Vagina (tissue), 2 donors: ENCODE measurements around the gene DEFB119. TPM values are rescaled to one million over a fixed set of nuclear protein-coding genes. Genes with fewer than 3 reads are reported as not detected.

Experiments used
- DNase-seq, 2 donors: peaks; one replicate each; pipeline ENCODE4 v3.0.0-alpha.2; 2017; ENCODE audit errors: extremely low spot score in 2 of 2
- H3K27ac ChIP-seq: fragments of 200-600 bp; sonication (generic); one replicate; pipeline ENCODE4 v1.5.1; 2019
- H3K27me3 ChIP-seq: fragments of 200-600 bp; sonication (generic); one replicate; pipeline ENCODE4 v1.5.1; 2019
- H3K36me3 ChIP-seq, 2 donors: fragments of 200-600 bp; sonication (generic); one replicate each; pipeline ENCODE4 v1.5.1; 2017 to 2019
- H3K4me1 ChIP-seq: fragments of 200-600 bp; sonication (generic); one replicate; pipeline ENCODE4 v1.5.1; 2019
- H3K4me3 ChIP-seq, 2 donors: fragments of 200-600 bp; sonication (generic); 1 replicate in 1 of 2; 2 replicates in 1 of 2; pipeline ENCODE4 v1.5.1; 2016 to 2019
- H3K9me3 ChIP-seq: fragments of 200-600 bp; sonication (generic); one replicate; pipeline ENCODE4 v1.5.1; 2019
- CTCF ChIP-seq, 3 experiments: fragments of 450-650 bp in 2 of 3; fragments of 200-600 bp in 1 of 3; sonication (generic) in 1 of 3; IDR thresholded peaks; one replicate each; pipeline ENCODE4 v1.5.1; 2017 to 2019; ENCODE audit warnings: antibody characterized with exemption in 3 of 3, mild to moderate bottlenecking in 2 of 3, moderate library complexity in 2 of 3
- POLR2A ChIP-seq, 2 donors: fragments of 450-650 bp; IDR thresholded peaks; one replicate each; pipeline ENCODE4 v1.6.1; 2017; ENCODE audit warnings: antibody characterized with exemption in 2 of 2, mild to moderate bottlenecking in 2 of 2, moderate library complexity in 2 of 2
- POLR2AphosphoS5 ChIP-seq, 2 donors: sonication (generic); formaldehyde crosslinking; IDR thresholded peaks; one replicate each; pipeline ENCODE4 v1.9.0; 2017; ENCODE audit warnings: antibody characterized with exemption in 2 of 2, mild to moderate bottlenecking in 2 of 2, low read depth in 1 of 2; ENCODE audit not compliant: insufficient read depth in 1 of 2
- intact Hi-C: fragments of 100-400 bp; cut with DNase I; formaldehyde crosslinking; loops from one replicate; pipeline ENCODE4 v1.15.1; 2023
- small RNA-seq: library from RNA; depleted of rRNA; stranded (forward); fragments of <200 nt; gene quantifications from one replicate; pipeline ENCODE3, GENCODE V24; 2016
- total RNA-seq: library from RNA; depleted of rRNA; stranded (reverse); fragments of >200 nt; gene quantifications from one replicate; pipeline ENCODE4 v1.2.3, GENCODE V29; 2016

DEFB119 gene
- total RNA-seq, 1 donor from 2014 or later: not detected

DNA sequence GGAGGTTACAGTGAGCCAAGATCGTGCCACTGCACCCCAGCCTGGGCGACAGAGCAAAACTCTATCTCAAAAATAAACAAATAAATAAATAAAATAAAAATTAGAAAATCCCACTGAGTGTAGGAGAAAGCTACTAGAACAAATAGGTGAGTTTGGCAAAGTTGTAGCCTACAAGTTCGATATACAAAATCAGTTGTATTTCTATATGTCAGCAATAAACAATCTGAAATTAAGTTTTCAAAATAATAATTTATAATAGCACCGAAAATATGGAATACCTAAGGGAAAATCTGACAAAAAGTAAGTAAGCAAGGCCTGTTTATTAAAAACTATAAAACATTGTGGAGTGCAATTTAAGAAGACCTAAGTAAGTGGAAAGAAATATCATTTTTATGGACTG lies 27.1 kb downstream of the DEFB119 start:
- Histone ChIP-seq H3K27me3 (no peaks in the 10 kb centered on the region), H3K9me3 (no peaks in the 10 kb centered on the region), H3K4me1 (no peaks in the 10 kb centered on the region), H3K27ac (no peak overlapping the region), H3K4me3 (no peak overlapping the region), H3K36me3 (no peaks in the 10 kb centered on the region)
- TF ChIP-seq POLR2AphosphoS5 (IDR thresholded peaks at IDR 0.05; ENCODE audit: insufficient read depth in 1 of 2, low read depth in 1 of 2) (no peak), POLR2A (IDR thresholded peaks at IDR 0.05) (no peak), CTCF (IDR thresholded peaks at IDR 0.05) (no peak)
- intact Hi-C loops: no loop called here
- DNase-seq: no peak

GRCh38 chr20:31355981-31356380 lies 34.4 kb downstream of the DEFB119 start:
- intact Hi-C loops: no loop called here
- no peak overlapping the region for H3K4me3 ChIP-seq
- DNase-seq: no peak
- H3K36me3 ChIP-seq: no peaks in the 10 kb centered on the region
- TF ChIP-seq CTCF (IDR thresholded peaks at IDR 0.05) (no peak), POLR2A (IDR thresholded peaks at IDR 0.05) (no peak)
- no peaks in the 10 kb centered on the region for H3K4me1 ChIP-seq
- no peaks in the 10 kb centered on the region for H3K9me3 ChIP-seq
- no peak overlapping the region for H3K27ac ChIP-seq
- no peaks in the 10 kb centered on the region for H3K27me3 ChIP-seq

- Histone ChIP-seq H3K27ac (no peak overlapping the region), H3K27me3 (no peaks in the 10 kb centered on the region), H3K4me1 (no peaks in the 10 kb centered on the region), H3K4me3 (no peak overlapping the region), H3K36me3 (no peaks in the 10 kb centered on the region), H3K9me3 (no peaks in the 10 kb centered on the region)
- intact Hi-C loops: no loop called here
- TF ChIP-seq POLR2A (IDR thresholded peaks at IDR 0.05) (no peak), POLR2AphosphoS5 (IDR thresholded peaks at IDR 0.05; ENCODE audit: insufficient read depth in 1 of 2, low read depth in 1 of 2) (no peak), CTCF (IDR thresholded peaks at IDR 0.05) (no peak)
- no peak for DNase-seq
Observed at GRCh38 chr20:31341470-31341869, 48.9 kb downstream of the DEFB119 start.

DNA sequence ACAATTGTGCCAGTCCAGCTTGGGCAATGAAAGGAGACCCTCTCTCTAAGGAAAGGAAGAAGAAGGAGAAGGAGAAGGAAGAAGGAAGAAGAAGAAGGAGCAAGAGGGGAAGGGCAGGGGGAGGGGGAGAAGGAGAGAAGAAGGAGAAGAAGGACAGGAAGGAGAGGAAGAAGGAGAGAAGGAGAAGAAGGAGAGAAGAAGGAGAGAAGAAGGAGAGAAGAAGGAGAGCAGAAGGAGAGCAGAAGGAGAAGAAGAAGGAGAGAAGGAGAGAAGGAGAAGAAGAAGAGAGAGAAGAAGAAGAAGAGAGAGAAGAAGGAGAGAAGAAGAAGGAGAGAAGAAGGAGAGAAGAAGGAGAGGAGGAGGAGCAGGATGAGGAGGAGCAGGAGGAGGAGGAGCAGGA lies 59.5 kb downstream of the DEFB119 start:
- Histone ChIP-seq H3K4me3 (no peak overlapping the region), H3K36me3 (no peaks in the 10 kb centered on the region), H3K27me3 (no peaks in the 10 kb centered on the region), H3K27ac (no peak overlapping the region), H3K4me1 (no peaks in the 10 kb centered on the region), H3K9me3 (no peaks in the 10 kb centered on the region)
- no peak for TF ChIP-seq POLR2AphosphoS5 (IDR thresholded peaks at IDR 0.05; ENCODE audit: insufficient read depth in 1 of 2, low read depth in 1 of 2)
- no peak for TF ChIP-seq CTCF (IDR thresholded peaks at IDR 0.05)
- no peak for TF ChIP-seq POLR2A (IDR thresholded peaks at IDR 0.05)
- DNase-seq: no peak
- intact Hi-C loops: no loop called here

Small RNA genes within 50 kb of the gene (small RNA-seq; reads per million reads assigned to genes)
- not detected for gene DEFB117
- not detected for gene RF00561
- gene RNA5SP480: not detected

Other genes starting within 250 kb of the DEFB119 start
- not detected for gene DEFB115, start 132.9 kb downstream of the DEFB119 start, total RNA-seq
- not detected for gene DEFB116, start 82.0 kb downstream of the DEFB119 start, total RNA-seq
- gene DEFB118, start 22.0 kb downstream of the DEFB119 start, total RNA-seq: not detected
- not detected for gene DEFB121, start 15.6 kb upstream of the DEFB119 start, total RNA-seq
- not detected for gene DEFB123, start 50.0 kb upstream of the DEFB119 start, total RNA-seq
- not detected for gene DEFB124, start 84.5 kb upstream of the DEFB119 start, total RNA-seq
- gene REM1, start 84.7 kb upstream of the DEFB119 start, total RNA-seq: 4.4 TPM
- 77.8 TPM for gene HM13, start 123.9 kb upstream of the DEFB119 start, total RNA-seq
- 1,190 TPM for gene ID1, start 214.7 kb upstream of the DEFB119 start, total RNA-seq
- 2.5 TPM for gene COX4I2, start 247.3 kb upstream of the DEFB119 start, total RNA-seq